Measurements from ENCODE around the gene GFOD1.

The GFOD1 gene

DNA sequence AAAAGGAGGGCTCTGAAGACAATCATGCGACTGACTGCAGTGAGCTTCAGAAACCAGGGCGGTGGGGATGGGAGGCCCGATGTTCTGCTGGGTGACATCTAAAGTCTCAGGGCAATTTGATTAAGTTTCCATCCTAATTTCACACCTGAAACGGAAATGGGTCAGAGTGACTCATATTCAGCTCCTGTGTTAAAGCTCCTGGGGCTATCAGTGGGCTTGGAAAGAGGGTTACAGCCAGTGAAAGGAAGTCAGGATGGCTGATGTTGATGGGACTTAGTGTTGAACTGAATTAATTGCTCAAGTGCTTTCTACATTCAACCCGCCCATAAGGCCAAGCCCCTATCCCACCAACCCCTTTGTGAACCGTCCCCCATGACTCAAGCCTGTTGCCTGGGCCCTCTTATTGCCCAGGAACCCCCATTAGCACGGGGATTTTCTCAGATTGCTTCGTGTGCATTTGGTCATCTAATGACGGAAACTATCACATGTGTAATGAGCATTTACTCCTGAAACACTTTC lies 112.0 kb downstream of the GFOD1 start:
- DNase-seq (ENCODE audit: low read depth in 2 of 2): no peak

DNA sequence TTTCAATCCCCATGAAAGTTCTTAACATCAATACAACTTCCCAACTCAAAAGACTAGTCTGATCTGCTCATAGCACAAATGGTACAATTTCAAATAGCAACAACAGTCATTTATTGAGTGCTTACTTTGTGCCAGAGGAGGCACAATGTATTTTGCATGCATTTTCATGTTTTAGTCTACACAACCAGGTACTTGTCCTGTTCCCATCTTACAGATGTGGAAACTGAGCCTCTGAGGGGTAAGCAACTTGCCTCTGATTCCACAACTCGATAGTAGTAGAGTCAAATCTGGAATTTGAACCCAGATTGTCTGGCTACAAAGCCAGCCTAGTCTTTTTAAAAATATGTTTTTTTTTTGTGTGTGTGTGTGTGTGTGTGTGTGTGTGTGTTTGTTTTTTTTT lies 113.5 kb downstream of the GFOD1 start:
- DNase-seq (ENCODE audit: low read depth in 2 of 2): no peak

DNA sequence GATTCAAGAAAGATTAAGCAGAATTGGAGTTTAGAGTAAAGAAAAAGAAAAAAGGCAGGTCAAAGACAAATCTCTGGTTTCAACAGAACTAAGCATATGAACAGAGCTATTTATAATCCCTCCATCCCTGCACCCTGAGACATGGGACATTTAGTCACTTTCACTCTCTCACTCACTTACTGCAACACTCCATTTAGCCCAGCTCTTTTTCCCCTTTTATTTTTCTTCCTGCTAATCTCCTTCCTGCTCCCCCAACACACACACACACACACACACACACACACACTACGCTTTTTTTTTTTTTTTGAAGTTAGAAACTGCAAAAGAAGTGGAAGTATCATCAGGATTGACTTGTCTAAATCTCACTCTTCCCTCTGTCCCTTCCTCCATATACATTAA lies 113.9 kb downstream of the GFOD1 start:
- DNase-seq (ENCODE audit: low read depth in 2 of 2): no peak

DNA sequence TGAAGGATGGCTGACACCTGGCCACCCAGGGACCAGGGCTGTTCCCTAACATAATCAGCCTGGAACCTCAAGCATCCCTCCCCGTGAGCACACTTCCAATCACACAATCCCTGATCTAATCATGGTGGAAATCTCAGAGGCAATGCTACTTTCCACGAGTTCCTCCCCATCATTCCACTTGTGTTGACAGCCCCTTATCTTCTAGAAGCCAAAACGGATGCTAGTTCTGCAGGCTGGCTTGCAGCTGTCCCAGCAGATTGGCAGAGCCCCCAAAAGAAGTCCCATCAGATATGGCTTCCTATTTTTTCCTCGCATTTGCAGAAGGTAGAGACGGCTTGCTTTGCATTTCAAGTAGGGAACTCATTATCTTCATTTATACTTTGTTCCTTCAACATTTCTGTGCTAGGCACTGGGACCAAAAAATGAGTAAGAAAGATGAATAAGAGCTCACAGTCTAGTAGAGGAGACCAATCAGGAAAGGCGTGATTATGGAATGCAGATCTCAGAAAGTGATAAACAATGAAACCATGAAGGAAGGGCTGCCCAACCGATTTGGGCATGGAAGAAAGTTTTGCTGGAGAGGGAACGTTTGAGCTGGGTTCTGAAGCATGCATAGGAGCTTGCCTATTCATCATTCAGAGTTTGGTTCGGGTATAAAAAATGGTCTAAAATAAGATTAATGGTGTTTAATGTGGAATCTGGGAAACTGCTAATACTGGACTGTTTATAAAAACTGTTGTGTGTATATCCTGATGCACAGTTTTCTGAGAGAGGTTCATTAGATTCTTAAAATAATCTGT lies 114.5 kb downstream of the GFOD1 start:
- no peak for DNase-seq (ENCODE audit: low read depth in 2 of 2)

DNA sequence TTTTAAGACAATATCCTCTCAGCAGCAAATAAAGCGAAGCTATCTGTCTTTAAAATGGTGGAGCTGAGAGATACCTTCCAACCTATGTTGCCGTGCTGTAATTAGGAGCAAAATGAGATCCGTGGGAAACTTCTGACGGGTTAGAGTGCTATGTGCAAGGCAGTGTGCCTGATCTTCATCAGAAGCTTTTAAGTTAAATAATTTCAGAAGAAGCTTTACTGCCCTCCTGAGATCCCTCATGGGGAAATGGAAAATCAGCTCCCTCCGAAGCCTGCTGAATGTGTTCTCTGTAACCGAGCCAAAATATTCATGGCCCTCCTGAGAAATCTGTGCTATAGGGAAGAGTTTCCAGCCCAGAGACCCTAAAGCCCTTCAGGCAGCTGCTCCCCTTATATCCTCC lies 115.3 kb downstream of the GFOD1 start:
- DNase-seq (ENCODE audit: low read depth in 2 of 2): no peak

DNA sequence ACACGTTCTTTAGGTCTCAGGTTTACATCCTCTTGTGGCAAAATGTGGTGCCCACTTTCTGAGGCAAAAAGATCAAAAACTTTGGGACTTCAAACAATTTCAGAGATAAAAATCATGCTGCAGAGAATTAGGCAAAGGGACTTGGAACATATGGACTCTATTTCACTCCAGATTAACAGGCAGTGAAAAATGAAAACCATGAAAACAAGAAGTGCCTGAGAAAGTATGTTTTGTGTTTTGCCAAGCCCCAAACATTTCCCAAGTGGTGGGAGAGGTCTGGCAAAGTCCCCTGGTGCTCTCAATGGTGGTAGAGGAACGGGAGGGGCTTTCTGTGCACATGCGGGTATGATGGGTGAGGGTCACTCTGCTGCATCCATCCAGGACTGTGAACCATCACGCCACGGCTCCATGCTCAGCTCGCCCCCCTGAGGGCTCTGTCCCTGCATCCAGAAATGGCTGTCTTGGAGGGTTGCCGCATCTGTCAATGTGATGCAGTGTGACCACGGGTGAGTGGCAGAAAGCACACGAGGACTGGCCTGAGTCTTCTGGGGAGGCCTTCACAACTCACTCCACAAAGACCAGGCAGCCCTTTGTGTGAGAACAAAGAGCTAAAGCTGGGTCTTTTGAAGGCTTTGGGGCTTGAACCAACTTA lies 115.9 kb downstream of the GFOD1 start:
- DNase-seq (ENCODE audit: low read depth in 2 of 2): no peak

DNA sequence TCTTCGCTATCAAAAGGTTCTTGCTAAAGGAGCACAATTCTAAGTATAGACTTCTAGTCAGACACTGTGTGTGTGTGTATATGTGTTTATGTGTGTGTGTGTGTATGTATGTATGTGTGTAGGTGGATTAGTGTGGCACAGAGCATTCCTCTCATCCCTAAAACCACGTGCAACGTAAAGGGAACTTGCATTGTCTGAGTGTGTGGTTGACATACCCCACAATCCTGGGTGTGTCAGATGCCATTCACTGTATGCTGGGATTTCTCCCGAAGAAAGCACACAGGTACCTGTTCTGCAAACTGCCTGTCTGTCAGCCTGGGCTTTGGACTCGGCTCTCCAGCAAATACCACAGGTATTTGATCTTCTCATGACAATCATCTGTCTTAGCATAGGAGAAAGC lies 116.8 kb downstream of the GFOD1 start:
- no peak for DNase-seq (ENCODE audit: low read depth in 2 of 2)

DNA sequence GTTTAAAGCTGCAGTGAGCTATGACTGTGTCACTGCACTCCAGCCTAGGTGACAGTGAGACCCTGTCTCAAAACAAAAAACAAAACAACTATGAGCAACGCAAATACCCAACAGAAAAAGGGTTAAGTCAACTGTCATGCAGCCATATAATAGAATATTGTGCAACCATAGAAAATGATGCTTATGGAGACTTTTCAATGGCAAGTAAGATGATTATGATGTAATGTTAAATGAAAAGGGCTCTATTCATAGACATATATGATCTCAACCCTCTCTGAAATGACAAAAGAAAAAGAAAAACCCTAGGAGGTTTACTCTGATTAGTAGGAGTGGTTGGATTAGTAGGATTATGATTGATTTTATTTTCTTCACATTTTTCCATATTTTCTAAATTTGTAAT lies 117.8 kb downstream of the GFOD1 start:
- no peak for DNase-seq (ENCODE audit: low read depth in 2 of 2)

DNA sequence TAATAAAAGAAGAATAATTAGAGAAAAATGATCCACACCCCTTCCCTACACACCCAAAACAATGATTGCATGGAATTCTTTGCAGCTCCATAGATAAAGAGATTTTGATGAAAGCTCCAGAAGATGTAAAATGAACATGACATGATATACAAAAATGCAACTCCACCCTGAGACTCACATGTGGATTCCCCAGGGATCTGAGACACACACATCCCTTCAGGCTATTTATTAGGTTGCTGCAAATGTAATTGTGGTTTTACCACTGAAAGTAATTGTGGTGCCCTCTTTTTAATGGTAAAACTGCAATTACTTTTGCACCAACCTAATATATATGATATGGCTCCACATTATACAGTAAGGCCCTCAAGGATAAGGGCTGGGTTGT lies 118.7 kb downstream of the GFOD1 start:
- no peak for DNase-seq (ENCODE audit: low read depth in 2 of 2)

DNA sequence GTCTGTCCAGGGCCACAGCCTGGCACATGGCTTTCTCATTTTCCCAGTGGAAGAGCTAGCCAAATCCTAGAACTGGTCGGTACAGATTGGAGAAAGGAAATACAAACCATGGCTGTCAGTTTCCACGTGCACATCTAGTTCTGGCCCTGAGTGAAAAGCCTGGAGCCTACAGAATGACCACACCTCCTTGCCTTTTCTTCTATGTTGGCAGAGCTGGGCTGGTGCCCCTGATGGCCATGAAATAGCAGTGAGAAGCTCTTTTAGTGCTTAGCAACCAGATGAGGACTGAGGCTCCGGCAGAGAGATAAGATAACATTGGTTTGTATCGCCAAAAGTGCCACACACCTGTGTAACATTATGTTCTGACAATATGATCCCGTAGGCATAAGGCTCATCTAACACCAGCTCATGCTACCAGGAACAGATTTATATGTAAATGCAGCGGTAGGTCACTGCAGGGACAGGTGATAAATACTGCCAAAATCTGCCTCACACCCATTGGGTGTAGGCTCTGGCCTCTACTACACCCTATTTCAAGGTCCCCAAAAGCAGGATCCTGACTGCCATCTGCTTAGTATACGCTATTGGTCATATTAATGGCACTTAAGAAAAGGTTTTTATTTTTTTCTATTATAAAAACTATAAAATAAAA lies 119.2 kb downstream of the GFOD1 start:
- no peak for DNase-seq (ENCODE audit: low read depth in 2 of 2)

DNA sequence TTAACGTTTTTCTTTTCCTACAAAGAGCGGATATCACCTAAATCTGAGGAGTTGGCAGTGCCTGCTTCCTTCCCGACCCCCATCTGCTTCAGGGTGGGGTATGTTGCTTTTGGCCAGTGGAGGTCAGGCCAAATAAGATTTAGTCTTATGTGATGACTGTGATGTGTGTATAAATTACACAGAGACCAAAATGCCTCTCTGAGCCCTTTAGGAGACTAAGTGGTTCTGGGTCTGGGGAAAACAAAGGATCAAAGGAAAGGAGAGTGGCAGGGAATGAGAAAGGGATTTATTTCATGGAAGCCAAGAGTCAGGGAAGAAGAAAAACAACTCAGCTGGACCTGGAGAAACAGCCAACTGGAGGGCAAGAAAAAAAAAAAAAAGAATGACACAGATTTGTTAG lies 120.0 kb downstream of the GFOD1 start:
- no peak for DNase-seq (ENCODE audit: low read depth in 2 of 2)

DNA sequence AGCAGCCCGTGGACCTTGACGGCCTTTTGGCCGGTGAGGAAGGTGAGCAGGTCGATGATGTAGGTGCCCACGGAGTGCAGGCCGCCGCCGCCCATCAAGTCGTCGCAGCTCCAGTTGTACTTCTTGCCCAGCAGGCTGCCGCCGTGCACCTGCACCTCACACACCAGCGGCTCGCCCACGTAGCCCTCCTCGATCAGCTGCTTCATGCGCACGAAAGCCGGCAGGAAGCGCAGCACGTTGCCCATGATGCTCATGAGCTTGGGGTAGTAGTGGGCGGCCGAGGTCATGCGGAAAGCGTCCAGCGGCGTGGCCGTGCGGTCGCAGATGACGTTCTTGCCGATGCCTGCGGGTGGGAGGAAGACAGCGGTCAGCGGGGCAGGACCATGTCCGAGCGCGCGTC lies 122.1 kb downstream of the GFOD1 start:
- no peak for DNase-seq (ENCODE audit: low read depth in 2 of 2)

DNA sequence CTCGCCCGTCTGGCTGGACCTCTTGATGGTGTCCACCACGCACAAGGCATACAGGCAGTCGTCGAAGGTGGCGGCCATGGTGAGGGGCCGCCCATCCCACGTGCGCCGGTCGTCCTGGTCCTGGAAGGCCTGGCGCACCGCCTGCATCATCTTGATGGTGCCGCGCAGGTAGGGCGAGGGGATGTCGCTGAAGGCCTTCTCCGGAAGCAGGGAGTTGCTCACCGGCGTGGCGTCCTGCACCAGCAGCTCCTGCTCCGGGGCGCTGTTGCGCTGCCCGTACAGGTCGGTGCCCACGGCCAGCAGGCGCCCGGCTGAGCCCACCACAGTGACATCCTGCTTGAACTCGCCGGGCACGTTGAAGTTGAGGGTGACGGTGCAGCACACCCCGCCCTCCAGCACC lies 122.6 kb downstream of the GFOD1 start:
- DNase-seq (ENCODE audit: low read depth in 2 of 2): no peak

DNA sequence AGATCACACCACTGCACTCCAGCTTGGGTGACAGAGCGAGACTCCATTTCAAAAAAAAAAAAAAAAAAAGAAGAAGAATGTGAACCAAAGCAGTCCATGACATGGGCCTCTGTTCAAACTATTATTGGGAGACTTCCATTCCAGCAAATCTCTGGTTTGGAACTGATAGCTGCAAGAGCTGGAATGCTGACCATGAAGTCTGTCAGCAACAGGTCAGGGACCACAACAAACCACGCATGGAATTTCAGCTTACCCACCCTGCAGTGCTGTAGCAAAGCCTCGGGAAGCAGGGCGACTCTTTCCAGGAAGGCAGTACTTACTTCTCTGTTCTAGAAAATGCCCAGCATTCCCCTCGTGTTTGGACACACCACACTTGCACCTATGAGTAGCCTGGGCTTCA lies 125.0 kb downstream of the GFOD1 start:
- DNase-seq (ENCODE audit: low read depth in 2 of 2): no peak

DNA sequence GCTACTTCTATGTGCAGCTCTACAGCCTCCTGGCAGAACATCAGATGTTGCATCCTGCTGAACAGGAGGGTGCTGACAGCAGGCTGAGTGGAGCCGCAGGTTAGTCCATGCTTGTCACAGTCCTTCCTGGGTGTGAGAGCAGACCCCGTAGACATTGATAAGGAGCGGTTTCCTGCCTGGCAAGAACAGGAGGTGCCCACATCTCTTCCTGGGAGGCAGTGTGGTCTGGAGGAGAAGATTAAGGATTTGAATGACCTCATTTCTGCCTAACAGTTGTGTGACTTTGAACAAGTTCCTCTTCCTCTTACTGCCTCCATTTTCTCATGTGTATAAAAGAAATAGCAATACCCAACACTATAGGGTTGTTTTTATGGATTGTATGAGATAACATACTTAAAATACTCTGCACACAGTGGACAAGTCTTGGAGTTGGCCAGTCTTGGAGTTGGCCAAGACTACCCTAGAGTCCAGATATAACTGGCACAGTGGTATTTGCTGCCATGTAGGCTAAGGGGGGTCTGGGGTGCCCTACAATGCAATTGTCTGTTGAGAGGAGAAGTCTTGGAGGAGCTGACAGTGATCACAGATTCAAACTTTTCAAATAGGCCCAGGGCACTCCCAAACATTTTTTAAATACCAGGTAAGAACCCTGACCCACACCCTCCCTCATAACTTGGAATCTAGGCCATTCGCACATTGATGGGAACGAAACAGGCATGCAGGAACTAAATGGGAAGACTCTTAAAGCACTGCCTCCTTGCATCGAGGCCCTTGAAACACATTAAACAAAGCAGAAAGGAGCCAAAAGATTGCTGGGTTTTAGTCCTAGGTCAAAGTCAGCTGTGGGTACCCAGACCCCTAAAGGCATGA lies 126.5 kb downstream of the GFOD1 start:
- no peak for DNase-seq (ENCODE audit: low read depth in 2 of 2)

DNA sequence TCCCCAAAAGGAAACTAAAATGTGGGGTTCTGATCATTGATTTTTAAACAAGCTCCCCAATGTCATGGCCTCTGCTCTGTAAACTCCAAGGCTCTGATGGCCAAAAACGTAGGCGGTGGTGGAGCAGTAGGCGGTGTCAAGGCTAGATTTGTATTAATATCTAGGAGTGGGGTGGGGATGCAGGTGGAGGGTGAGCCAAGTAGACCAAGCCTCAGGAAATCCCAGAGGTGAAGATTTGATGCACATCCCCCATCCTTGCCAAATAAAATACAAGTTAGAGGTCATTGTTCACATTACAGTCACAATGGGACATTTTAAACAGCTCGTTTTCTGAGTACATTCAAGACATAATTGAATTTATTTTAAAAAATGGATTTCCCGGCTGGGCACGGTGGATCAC lies 128.1 kb downstream of the GFOD1 start:
- DNase-seq (ENCODE audit: low read depth in 2 of 2): no peak

DNA sequence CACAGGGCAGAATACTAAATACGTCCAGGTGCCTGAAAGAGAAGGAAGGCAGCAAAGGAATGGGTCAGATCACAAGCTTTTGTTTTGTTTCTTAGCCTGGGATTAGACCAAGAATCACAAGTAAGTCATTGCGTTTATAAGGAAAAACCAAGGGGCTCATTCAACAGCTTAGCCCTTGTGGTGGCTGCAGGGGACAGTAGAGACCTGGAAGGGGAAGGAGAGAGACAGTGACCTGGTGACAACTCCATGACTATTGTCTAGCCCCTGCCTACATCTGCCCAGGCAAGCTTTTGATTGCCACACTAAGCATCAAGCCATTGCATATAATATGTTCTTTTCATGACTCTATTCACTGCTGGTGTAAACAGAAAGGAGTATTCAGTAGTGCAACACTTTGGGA lies 128.9 kb downstream of the GFOD1 start:
- DNase-seq (ENCODE audit: low read depth in 2 of 2): no peak

DNA sequence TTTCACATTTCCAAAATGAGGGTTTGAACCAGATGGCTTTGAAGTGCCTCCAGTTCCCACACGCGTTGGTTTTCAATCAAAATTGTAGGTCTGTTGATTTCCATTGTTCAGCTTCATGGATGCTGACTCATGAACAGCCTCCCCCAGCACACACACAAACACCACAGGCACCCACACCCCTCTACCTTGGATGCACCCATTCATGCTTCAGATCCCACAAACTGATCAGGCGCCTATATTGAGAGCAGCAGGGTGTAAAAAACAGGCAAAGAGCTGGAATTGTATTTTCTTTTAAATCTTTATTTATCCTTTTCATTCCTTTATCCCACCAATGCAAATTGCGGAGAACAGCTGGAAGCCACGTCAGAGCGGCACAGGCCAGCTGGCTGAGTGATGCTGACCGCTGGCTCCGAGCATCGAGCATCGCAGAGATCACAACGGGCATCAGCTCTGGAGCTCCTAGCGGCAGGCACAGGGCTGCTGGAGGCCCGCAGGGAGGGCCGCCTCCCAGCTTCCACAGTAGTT lies 129.8 kb downstream of the GFOD1 start:
- no peak for DNase-seq (ENCODE audit: low read depth in 2 of 2)

DNA sequence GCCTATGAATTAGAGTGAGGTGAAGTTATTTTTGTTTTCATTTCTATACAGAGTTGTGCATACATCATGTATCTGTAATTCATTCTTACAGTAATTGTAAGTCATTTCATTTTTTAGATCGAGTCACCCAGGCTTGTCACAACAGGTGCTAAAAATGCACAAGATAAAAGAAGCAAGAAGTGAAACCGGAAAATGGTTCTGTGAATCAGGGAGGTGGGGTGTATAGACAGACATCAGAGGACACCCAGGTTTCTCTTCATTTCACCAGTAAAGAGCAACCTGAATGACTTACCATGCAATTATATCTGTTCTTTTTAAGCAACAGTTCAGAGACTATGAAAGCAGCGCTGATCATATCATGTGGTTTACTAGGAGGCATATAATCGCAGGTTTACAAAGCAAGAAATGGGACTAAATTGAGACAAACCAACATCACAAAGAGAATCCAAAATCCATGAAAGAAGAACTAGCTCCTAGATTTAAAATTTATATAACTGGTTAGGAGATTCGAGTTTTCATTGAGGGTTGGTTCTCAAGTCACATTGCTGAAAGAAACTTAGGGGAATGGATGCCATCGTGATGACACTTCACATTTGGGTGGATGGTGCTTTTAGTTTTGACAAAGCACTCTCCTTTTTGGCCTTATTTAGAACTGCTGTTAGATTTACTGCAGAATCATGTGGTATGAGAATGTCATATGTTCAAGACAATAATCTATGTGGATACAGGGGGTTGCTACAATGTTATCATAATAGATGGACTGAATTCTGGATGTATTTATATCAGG lies 131.2 kb downstream of the GFOD1 start:
- DNase-seq (ENCODE audit: low read depth in 2 of 2): no peak

DNA sequence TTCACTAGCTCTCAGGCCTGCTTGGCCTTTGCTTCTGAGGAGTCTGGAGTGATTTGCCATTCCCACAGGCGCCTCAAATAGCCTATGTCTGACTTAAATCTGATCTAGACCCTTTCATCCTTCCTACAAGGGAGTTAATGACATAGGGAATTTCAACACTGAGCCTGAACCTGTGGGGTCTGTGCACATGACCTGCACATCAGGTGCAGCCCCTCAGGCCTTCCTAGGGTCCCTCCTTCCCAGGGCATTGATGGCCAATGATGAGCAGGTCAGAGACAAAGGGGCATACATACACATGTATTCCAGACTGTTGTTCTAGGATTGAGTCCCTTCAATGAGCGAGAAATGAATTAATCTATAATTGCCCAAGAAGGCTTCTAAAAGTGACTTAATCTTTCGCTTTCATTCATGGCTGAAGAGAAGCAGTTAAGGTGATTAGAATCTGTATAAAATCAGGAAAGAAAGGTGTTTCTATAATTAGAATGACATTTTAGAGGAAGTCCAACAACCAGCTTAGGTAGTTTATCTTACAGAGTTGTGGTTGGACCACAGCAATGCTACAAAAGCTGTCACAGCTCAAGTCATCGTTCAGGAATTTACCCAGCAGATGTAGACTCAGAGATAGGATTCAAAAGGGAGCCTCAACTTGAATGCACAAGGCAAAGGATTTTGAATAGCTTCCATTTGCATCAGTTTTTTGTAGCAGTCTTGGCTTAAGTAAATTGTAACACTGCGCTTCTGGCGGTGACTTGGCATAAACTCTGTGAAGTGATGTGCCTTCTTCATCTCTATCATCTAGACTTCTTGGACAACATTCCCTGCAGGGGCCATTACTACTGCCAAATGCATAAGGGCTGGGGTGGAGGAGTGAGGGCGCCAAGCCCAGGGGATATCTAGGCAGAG lies 132.1 kb downstream of the GFOD1 start:
- DNase-seq (ENCODE audit: low read depth in 2 of 2): no peak
